HEK293T (cell line): ENCODE results near the gene SLAMF8.

Source experiments
- CTCF ChIA-PET: fragments of 350-600 bp; formaldehyde crosslinking; extraction: SDS; loops from one replicate; lab custom pipeline; 2021; ENCODE audit warnings: antibody characterized with exemption, inconsistent platforms; lab: Yijun Ruan, JAX
- POLR2A ChIA-PET: fragments of 350-600 bp; formaldehyde crosslinking; extraction: SDS; loops from one replicate; lab custom pipeline; 2020; ENCODE audit warnings: antibody characterized with exemption, inconsistent platforms; lab: Yijun Ruan, JAX
- DNase-seq: peaks from one replicate; pipeline ENCODE4 v3.0.0; 2012; ENCODE audit warnings: mixed read lengths; ENCODE audit errors: extremely low spot score
- ARNT ChIP-seq: fragments of 450-650 bp; IDR thresholded peaks from 2 replicates; pipeline ENCODE4 v1.6.1; 2017; ENCODE audit warnings: mild to moderate bottlenecking
- BHLHE40 ChIP-seq: fragments of 450-650 bp; IDR thresholded peaks from 2 replicates; pipeline ENCODE4 v1.6.1; 2016; ENCODE audit warnings: mild to moderate bottlenecking, moderate library complexity, borderline replicate concordance
- CTBP1 ChIP-seq: fragments of 450-650 bp; IDR thresholded peaks from 2 replicates; pipeline ENCODE4 v1.6.1; 2016; ENCODE audit warnings: borderline replicate concordance
- ELF4 ChIP-seq: fragments of 450-650 bp; IDR thresholded peaks from 2 replicates; pipeline ENCODE4 v1.6.1; 2017; ENCODE audit warnings: antibody characterized with exemption
- FOXA1 ChIP-seq: fragments of 450-650 bp; IDR thresholded peaks from 2 replicates; pipeline ENCODE4 v1.6.1; 2016; ENCODE audit warnings: mild to moderate bottlenecking
- FOXK2 ChIP-seq: fragments of 450-650 bp; IDR thresholded peaks from 2 replicates; pipeline ENCODE4 v1.6.1; 2016; ENCODE audit warnings: mild to moderate bottlenecking
- FOXM1 ChIP-seq: fragments of 450-650 bp; IDR thresholded peaks from 2 replicates; pipeline ENCODE4 v1.6.1; 2017; ENCODE audit warnings: mild to moderate bottlenecking, borderline replicate concordance
- HDGF ChIP-seq: fragments of 450-650 bp; IDR thresholded peaks from 2 replicates; pipeline ENCODE4 v1.6.1; 2017; ENCODE audit warnings: antibody characterized with exemption, borderline replicate concordance
- L3MBTL2 ChIP-seq: fragments of 450-650 bp; conservative IDR thresholded peaks from 2 replicates; pipeline ENCODE4 v1.6.1; 2016; ENCODE audit warnings: mild to moderate bottlenecking
- LEF1 ChIP-seq: fragments of 450-650 bp; IDR thresholded peaks from 2 replicates; pipeline ENCODE4 v1.6.1; 2017; ENCODE audit warnings: mild to moderate bottlenecking, borderline replicate concordance
- NFRKB ChIP-seq: fragments of 450-650 bp; IDR thresholded peaks from 2 replicates; pipeline ENCODE4 v1.6.1; 2016; ENCODE audit warnings: mild to moderate bottlenecking, moderate library complexity
- PKNOX1 ChIP-seq: fragments of 450-650 bp; IDR thresholded peaks from 2 replicates; pipeline ENCODE4 v1.6.1; 2016
- SP1 ChIP-seq: fragments of 450-650 bp; IDR thresholded peaks from 2 replicates; pipeline ENCODE4 v1.6.1; 2017
- SUZ12 ChIP-seq: fragments of 450-650 bp; IDR thresholded peaks from 2 replicates; pipeline ENCODE4 v1.6.1; 2016; ENCODE audit warnings: mild to moderate bottlenecking
- TARDBP ChIP-seq: fragments of 450-650 bp; IDR thresholded peaks from 2 replicates; pipeline ENCODE4 v1.6.1; 2016
- ZNF384 ChIP-seq: fragments of 450-650 bp; IDR thresholded peaks from 2 replicates; pipeline ENCODE4 v1.6.1; 2016

SLAMF8 gene

GRCh38 chr1:159870704-159871103 is 44.0 kb downstream of the SLAMF8 start:
- DNase-seq = no peak
- TF ChIP-seq SUZ12 (no peak), ARNT (no peak), TARDBP (no peak), LEF1 (no peak), ELF4 (no peak)
- POLR2A ChIA-PET = no interaction called here
- CTCF ChIA-PET = no interaction called here

- ChIA-PET POLR2A (no interaction called here), CTCF (no interaction called here)
- TF ChIP-seq ARNT (no peak), LEF1 (no peak), ZNF384 (no peak)
- DNase-seq = no peak
Observed at GRCh38 chr1:159872891-159873290, 46.2 kb downstream of the SLAMF8 start.

GRCh38 chr1:159873530-159874143 is 47.0 kb downstream of the SLAMF8 start:
- DNase-seq = no peak
- ChIA-PET POLR2A (no interaction called here), CTCF (no interaction called here)
- no peak for TF ChIP-seq FOXM1
- TF ChIP-seq NFRKB = no peak
- TF ChIP-seq L3MBTL2 = no peak
- TF ChIP-seq SUZ12 = no peak
- TF ChIP-seq ELF4 = no peak
- no peak for TF ChIP-seq TARDBP
- no peak for TF ChIP-seq HDGF
- no peak for TF ChIP-seq ARNT
- TF ChIP-seq SP1 = no peak
- TF ChIP-seq ZNF384 = no peak
- no peak for TF ChIP-seq BHLHE40
- TF ChIP-seq LEF1 = no peak
- no peak for TF ChIP-seq FOXK2
- no peak for TF ChIP-seq CTBP1
- TF ChIP-seq PKNOX1 = no peak
- no peak for TF ChIP-seq FOXA1

GRCh38 chr1:159877695-159878444 is 51.2 kb downstream of the SLAMF8 start:
- no peak for DNase-seq
- ChIA-PET POLR2A (interaction anchor here (1.2 to 1.5 kb wide), 2 partner anchors 13 to 47 kb away, joined by 3 to 5 read pairs; partner anchors contain the start of gene TAGLN2), CTCF (no interaction called here)
- no peak for TF ChIP-seq FOXA1
- TF ChIP-seq HDGF = no peak
- no peak for TF ChIP-seq BHLHE40
- no peak for TF ChIP-seq PKNOX1

GRCh38 chr1:159879136-159879535 is 52.5 kb downstream of the SLAMF8 start:
- DNase-seq = no peak
- CTCF ChIA-PET = interaction anchor here (0.9 kb wide), 1 partner anchor 80 kb away, joined by 4 read pairs; no protein-coding TSS in a partner anchor
- POLR2A ChIA-PET = interaction anchor here (1.2 to 1.5 kb wide), 2 partner anchors 12 to 45 kb away, joined by 3 to 5 read pairs; partner anchors contain the start of gene TAGLN2
- TF ChIP-seq L3MBTL2 = no peak
- no peak for TF ChIP-seq FOXM1
- TF ChIP-seq ELF4 = no peak
- no peak for TF ChIP-seq BHLHE40
- TF ChIP-seq ARNT = no peak
- TF ChIP-seq PKNOX1 = no peak
- no peak for TF ChIP-seq TARDBP
- TF ChIP-seq ZNF384 = no peak
- TF ChIP-seq CTBP1 = no peak

- TF ChIP-seq SUZ12 = no peak
- TF ChIP-seq HDGF = no peak
- TF ChIP-seq L3MBTL2 = no peak
- no peak for DNase-seq
- ChIA-PET CTCF (interaction anchor here (0.9 kb wide), 1 partner anchor 81 kb away, joined by 4 read pairs; no protein-coding TSS in a partner anchor), POLR2A (no interaction called here)
Observed at GRCh38 chr1:159879977-159880376, 53.3 kb downstream of the SLAMF8 start.

GRCh38 chr1:159880430-159880829 is 53.8 kb downstream of the SLAMF8 start:
- ChIA-PET CTCF (no interaction called here), POLR2A (no interaction called here)
- DNase-seq = no peak
- no peak for TF ChIP-seq ELF4
- TF ChIP-seq PKNOX1 = no peak
- no peak for TF ChIP-seq FOXK2
- no peak for TF ChIP-seq BHLHE40
- TF ChIP-seq NFRKB = no peak
- no peak for TF ChIP-seq ZNF384
- no peak for TF ChIP-seq FOXM1
